MG63 (cell line): ENCODE data around the gene IQCH. TPM values are rescaled to one million over a fixed set of nuclear protein-coding genes. Genes with fewer than 3 reads are reported as not detected.

Experiments used
- DNase-seq: peaks from one replicate; pipeline ENCODE4 v3.0.0-alpha.2; 2020
- H3K27me3 ChIP-seq: fragments of 250-450 bp; sonication (Bioruptor Pico); 2 replicates; pipeline ENCODE4 v1.5.1; 2020; ENCODE audit warnings: mild to moderate bottlenecking, moderate library complexity
- H3K36me3 ChIP-seq: fragments of 250-450 bp; sonication (Bioruptor Pico); 2 replicates; pipeline ENCODE4 v1.5.1; 2020; ENCODE audit warnings: mild to moderate bottlenecking, moderate library complexity
- H3K4me3 ChIP-seq: fragments of 250-450 bp; sonication (Bioruptor Pico); 2 replicates; pipeline ENCODE4 v1.5.1; 2020; ENCODE audit warnings: mild to moderate bottlenecking, moderate library complexity
- H3K9me3 ChIP-seq: fragments of 250-450 bp; sonication (Bioruptor Pico); 2 replicates; pipeline ENCODE4 v1.5.1; 2020; ENCODE audit warnings: mild to moderate bottlenecking, moderate library complexity
- total RNA-seq: library from RNA; depleted of rRNA; stranded (reverse); fragments of >200 nt; shearing (Covaris generic); gene quantifications from 2 replicates; pipeline ENCODE4 v1.2.3, GENCODE V29; 2014; ENCODE audit warnings: low replicate concordance

The IQCH gene
- total RNA-seq, 1 experiment from 2014 or later, result 3.5 TPM

GRCh38 chr15:67385971-67386370, 131.4 kb downstream of the IQCH start:
- no peaks in the 10 kb centered on the region; the same call in 1 of the 2 replicates for H3K27me3 ChIP-seq
- no peaks in the 10 kb centered on the region for H3K9me3 ChIP-seq
- no peaks in the 10 kb centered on the region for H3K36me3 ChIP-seq
- DNase-seq, result no peak
- H3K4me3 ChIP-seq, result no peak overlapping the region

GRCh38 chr15:67386947-67387346, 132.4 kb downstream of the IQCH start:
- no peak for DNase-seq
- Histone ChIP-seq H3K27me3 (no peaks in the 10 kb centered on the region; the same call in 1 of the 2 replicates), H3K4me3 (no peak overlapping the region), H3K36me3 (no peaks in the 10 kb centered on the region), H3K9me3 (no peaks in the 10 kb centered on the region)

GRCh38 chr15:67389975-67390374, 135.4 kb downstream of the IQCH start:
- Histone ChIP-seq H3K36me3 (no peaks in the 10 kb centered on the region), H3K27me3 (no peaks in the 10 kb centered on the region; the same call in 1 of the 2 replicates), H3K4me3 (no peak overlapping the region), H3K9me3 (no peaks in the 10 kb centered on the region)
- no peak for DNase-seq

GRCh38 chr15:67394873-67395639, 140.5 kb downstream of the IQCH start:
- H3K4me3 ChIP-seq, result no peak overlapping the region
- DNase-seq, result no peak
- no peaks in the 10 kb centered on the region for H3K27me3 ChIP-seq
- no peaks in the 10 kb centered on the region for H3K9me3 ChIP-seq
- H3K36me3 ChIP-seq, result no peaks in the 10 kb centered on the region

- no peaks in the 10 kb centered on the region for H3K9me3 ChIP-seq
- no peaks in the 10 kb centered on the region for H3K27me3 ChIP-seq
- H3K4me3 ChIP-seq, result no peak overlapping the region
- no peaks in the 10 kb centered on the region for H3K36me3 ChIP-seq
- no peak for DNase-seq
These were observed 141.5 kb downstream of the IQCH start for GRCh38 chr15:67396114-67396513.

GRCh38 chr15:67397139-67397538, 142.6 kb downstream of the IQCH start:
- DNase-seq, result no peak
- H3K9me3 ChIP-seq, result no peaks in the 10 kb centered on the region
- no peaks in the 10 kb centered on the region for H3K36me3 ChIP-seq
- no peak overlapping the region for H3K4me3 ChIP-seq
- no peaks in the 10 kb centered on the region for H3K27me3 ChIP-seq

GRCh38 chr15:67399925-67400324, 145.3 kb downstream of the IQCH start:
- H3K36me3 ChIP-seq, result no peaks in the 10 kb centered on the region
- no peak for DNase-seq

GRCh38 chr15:67400890-67401289, 146.3 kb downstream of the IQCH start:
- Histone ChIP-seq H3K36me3 (no peaks in the 10 kb centered on the region), H3K9me3 (no peaks in the 10 kb centered on the region)
- no peak for DNase-seq

More at GRCh38 chr15:67399925-67400324, 145.3 kb downstream of the IQCH start:
- Histone ChIP-seq H3K9me3 (no peaks in the 10 kb centered on the region), H3K4me3 (no peak overlapping the region), H3K27me3 (no peaks in the 10 kb centered on the region)

GRCh38 chr15:67401336-67401735, 146.8 kb downstream of the IQCH start:
- Histone ChIP-seq H3K4me3 (no peak overlapping the region), H3K36me3 (no peaks in the 10 kb centered on the region), H3K27me3 (no peaks in the 10 kb centered on the region), H3K9me3 (no peaks in the 10 kb centered on the region)
- no peak for DNase-seq

More at GRCh38 chr15:67400890-67401289, 146.3 kb downstream of the IQCH start:
- H3K27me3 ChIP-seq, result no peaks in the 10 kb centered on the region
- H3K4me3 ChIP-seq, result no peak overlapping the region

- no peaks in the 10 kb centered on the region for H3K27me3 ChIP-seq
- no peak for DNase-seq
- no peaks in the 10 kb centered on the region for H3K9me3 ChIP-seq
- no peak overlapping the region for H3K4me3 ChIP-seq
- H3K36me3 ChIP-seq, result no peaks in the 10 kb centered on the region
These were observed 149.0 kb downstream of the IQCH start for GRCh38 chr15:67403428-67404154.

GRCh38 chr15:67405208-67406191, 150.9 kb downstream of the IQCH start:
- Histone ChIP-seq H3K4me3 (no peak overlapping the region), H3K9me3 (no peaks in the 10 kb centered on the region), H3K36me3 (no peaks in the 10 kb centered on the region), H3K27me3 (no peaks in the 10 kb centered on the region)
- no peak for DNase-seq

- Histone ChIP-seq H3K9me3 (no peaks in the 10 kb centered on the region), H3K4me3 (no peak overlapping the region), H3K36me3 (no peaks in the 10 kb centered on the region), H3K27me3 (no peaks in the 10 kb centered on the region)
- no peak for DNase-seq
These were observed 151.8 kb downstream of the IQCH start for GRCh38 chr15:67406257-67406861.

GRCh38 chr15:67407786-67408185, 153.2 kb downstream of the IQCH start:
- DNase-seq, result no peak

GRCh38 chr15:67409175-67409574, 154.6 kb downstream of the IQCH start:
- H3K9me3 ChIP-seq, result no peaks in the 10 kb centered on the region
- no peak overlapping the region for H3K4me3 ChIP-seq
- H3K36me3 ChIP-seq, result no peaks in the 10 kb centered on the region
- no peak for DNase-seq
- H3K27me3 ChIP-seq, result no peaks in the 10 kb centered on the region

More at GRCh38 chr15:67407786-67408185, 153.2 kb downstream of the IQCH start:
- no peak overlapping the region for H3K4me3 ChIP-seq
- no peaks in the 10 kb centered on the region for H3K27me3 ChIP-seq
- H3K9me3 ChIP-seq, result no peaks in the 10 kb centered on the region
- H3K36me3 ChIP-seq, result no peaks in the 10 kb centered on the region

- no peak for DNase-seq
These were observed 156.9 kb downstream of the IQCH start for GRCh38 chr15:67411486-67411885.

GRCh38 chr15:67413770-67414390, 159.3 kb downstream of the IQCH start:
- DNase-seq, result peak; percentile 45
- no peak overlapping the region for H3K4me3 ChIP-seq
- no peaks in the 10 kb centered on the region for H3K9me3 ChIP-seq
- H3K36me3 ChIP-seq, result no peaks in the 10 kb centered on the region
- H3K27me3 ChIP-seq, result no peaks in the 10 kb centered on the region

More at GRCh38 chr15:67411486-67411885, 156.9 kb downstream of the IQCH start:
- Histone ChIP-seq H3K27me3 (no peaks in the 10 kb centered on the region), H3K4me3 (no peak overlapping the region), H3K36me3 (no peaks in the 10 kb centered on the region), H3K9me3 (no peaks in the 10 kb centered on the region)
